ENCODE measurements around the gene PRXL2B.
"Not testable (repeated sequence)": the region's sequence is repeated elsewhere in the genome, so short reads cannot be mapped to it uniquely, and the experiment has no call there.

Gene PRXL2B

GRCh38 chr1:2623571-2624337 is 37.2 kb downstream of the PRXL2B start:
- no peak for TF ChIP-seq CTCF (IDR thresholded peaks at IDR 0.05; ENCODE audit: insufficient read depth, low read depth, low read length, missing control alignments)
- H3K4me3 ChIP-seq (ENCODE audit: low read depth, low read length): no peak overlapping the region
- no peak for DNase-seq (ENCODE audit: low read depth)

- H3K4me3 ChIP-seq (ENCODE audit: low read depth, low read length): no peak overlapping the region
- TF ChIP-seq CTCF (IDR thresholded peaks at IDR 0.05; ENCODE audit: insufficient read depth, low read depth, low read length, missing control alignments): no peak
These were observed 38.2 kb downstream of the PRXL2B start for GRCh38 chr1:2624735-2625300.

GRCh38 chr1:2625311-2625710 is 38.7 kb downstream of the PRXL2B start:
- no peak for DNase-seq (ENCODE audit: low read depth)
- no peak overlapping the region for H3K4me3 ChIP-seq (ENCODE audit: low read depth, low read length)
- TF ChIP-seq CTCF (IDR thresholded peaks at IDR 0.05; ENCODE audit: insufficient read depth, low read depth, low read length, missing control alignments): no peak

More at GRCh38 chr1:2624735-2625300, 38.2 kb downstream of the PRXL2B start:
- no peak for DNase-seq (ENCODE audit: low read depth)

GRCh38 chr1:2625748-2626147 is 39.2 kb downstream of the PRXL2B start:
- DNase-seq (ENCODE audit: low read depth); H3K4me3 ChIP-seq (ENCODE audit: low read depth, low read length): not testable (repeated sequence)

GRCh38 chr1:2627746-2628145 is 41.2 kb downstream of the PRXL2B start:
- DNase-seq (ENCODE audit: low read depth): no peak
- no peak for TF ChIP-seq CTCF (IDR thresholded peaks at IDR 0.05; ENCODE audit: insufficient read depth, low read depth, low read length, missing control alignments)
- no peak overlapping the region for H3K4me3 ChIP-seq (ENCODE audit: low read depth, low read length)

GRCh38 chr1:2628191-2628932 is 41.8 kb downstream of the PRXL2B start:
- DNase-seq (ENCODE audit: low read depth): no peak
- TF ChIP-seq CTCF (IDR thresholded peaks at IDR 0.05; ENCODE audit: insufficient read depth, low read depth, low read length, missing control alignments): no peak
- no peak overlapping the region for H3K4me3 ChIP-seq (ENCODE audit: low read depth, low read length)

GRCh38 chr1:2628933-2629626 is 42.5 kb downstream of the PRXL2B start:
- no peak for DNase-seq (ENCODE audit: low read depth)

More at GRCh38 chr1:2628933-2629626, 42.5 kb downstream of the PRXL2B start:
- no peak overlapping the region for H3K4me3 ChIP-seq (ENCODE audit: low read depth, low read length)
- TF ChIP-seq CTCF (IDR thresholded peaks at IDR 0.05; ENCODE audit: insufficient read depth, low read depth, low read length, missing control alignments): no peak
